HG03108 (cell line): ENCODE measurements around the gene KIAA1671.

Experiments used
- ATAC-seq: cut with Tn5 transposase; IDR thresholded peaks from one replicate; pipeline ENCODE4 v1.9.1; 2021; ENCODE audit warnings: moderate library complexity; ENCODE audit not compliant: unreplicated experiment

The KIAA1671 gene

DNA sequence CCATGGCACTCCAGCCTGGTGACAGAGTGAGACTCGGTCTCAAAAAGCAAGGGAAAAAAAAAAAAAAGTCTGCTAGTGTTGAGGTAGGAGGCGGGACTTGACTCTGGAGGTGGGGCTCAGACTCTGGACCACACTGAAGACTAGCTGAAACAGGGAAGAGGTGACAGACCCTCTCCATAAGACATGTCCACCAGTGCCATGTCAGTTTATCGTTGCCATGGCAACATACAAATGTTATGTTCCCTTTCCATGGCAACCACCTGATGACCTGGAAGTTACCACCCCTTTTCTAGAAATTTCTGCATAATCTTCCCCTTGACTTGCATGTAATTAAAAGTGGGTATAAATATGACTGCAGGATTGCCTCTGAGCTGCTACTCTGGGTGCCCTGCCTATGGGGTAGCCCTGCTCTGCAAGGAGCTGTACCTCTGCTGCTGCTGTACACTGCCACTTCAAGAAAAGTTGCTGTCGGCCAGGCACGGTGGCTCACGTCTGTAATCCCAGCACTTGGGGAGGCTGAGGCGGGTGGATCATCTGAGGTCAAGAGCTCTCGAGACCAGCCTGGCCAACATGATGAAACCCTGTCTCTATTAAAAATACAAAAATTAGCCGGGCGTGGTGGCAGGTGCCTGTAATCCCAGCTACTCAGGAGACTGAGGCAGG lies 55.1 kb downstream of the KIAA1671 start:
- ATAC-seq: no peak

DNA sequence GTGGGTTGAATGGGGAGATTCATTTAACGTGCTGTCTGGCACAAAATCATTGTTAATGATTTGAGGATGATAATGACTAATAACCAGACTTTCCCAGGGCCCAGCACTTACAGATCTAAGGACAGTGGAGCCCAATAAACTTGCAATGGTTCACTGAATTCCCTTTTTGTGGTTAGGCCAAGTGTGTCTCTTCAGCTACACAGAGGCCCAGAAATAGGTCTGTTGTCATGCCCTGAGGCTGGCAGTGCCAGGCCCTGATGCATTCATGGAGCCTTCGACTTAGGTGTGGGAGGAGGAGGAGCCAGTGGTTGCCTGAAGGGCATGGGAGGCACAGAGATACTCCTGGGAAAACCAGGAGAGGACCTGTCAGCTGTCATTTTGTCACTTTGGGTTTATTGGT lies 56.1 kb downstream of the KIAA1671 start:
- no peak for ATAC-seq

DNA sequence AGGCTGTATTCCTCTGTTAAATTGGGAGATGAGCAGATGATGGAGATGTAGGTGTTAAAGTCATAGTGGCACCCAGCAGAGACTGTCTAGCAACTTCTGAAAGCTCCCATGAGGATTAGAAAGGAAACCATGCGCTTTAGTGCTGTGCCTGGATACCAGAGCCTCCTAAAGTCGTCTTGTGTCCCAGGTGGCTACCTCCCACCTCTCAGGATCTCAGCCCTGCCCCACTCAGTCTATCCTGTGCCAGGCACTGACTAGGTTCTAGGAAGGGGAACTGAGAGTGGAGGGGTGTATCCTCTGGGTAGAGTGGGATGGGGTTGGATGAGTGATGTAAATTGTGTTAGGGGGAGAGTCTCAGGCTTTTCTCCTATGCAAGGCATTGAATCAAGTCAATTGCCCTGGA lies 60.2 kb downstream of the KIAA1671 start:
- ATAC-seq: no peak

DNA sequence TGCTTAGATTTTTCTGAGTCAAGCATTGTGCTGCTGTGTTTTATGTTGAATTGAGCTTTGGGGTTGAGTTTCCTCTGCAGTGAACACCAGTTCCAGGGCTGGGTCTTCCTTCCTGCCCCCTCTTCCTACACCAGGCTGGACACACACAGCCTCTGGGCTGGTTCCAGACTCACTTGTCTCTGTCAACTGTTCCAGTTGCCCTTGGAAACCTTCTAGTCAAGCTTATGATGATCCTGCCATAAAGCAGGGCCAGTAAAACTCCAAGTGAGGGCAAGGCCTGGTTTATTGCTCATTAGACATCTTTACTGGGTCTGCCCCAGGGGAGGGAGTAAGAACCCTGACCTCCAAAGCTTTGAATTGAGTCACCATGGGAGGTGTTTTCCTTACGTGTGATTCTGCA lies 61.1 kb downstream of the KIAA1671 start:
- no peak for ATAC-seq

DNA sequence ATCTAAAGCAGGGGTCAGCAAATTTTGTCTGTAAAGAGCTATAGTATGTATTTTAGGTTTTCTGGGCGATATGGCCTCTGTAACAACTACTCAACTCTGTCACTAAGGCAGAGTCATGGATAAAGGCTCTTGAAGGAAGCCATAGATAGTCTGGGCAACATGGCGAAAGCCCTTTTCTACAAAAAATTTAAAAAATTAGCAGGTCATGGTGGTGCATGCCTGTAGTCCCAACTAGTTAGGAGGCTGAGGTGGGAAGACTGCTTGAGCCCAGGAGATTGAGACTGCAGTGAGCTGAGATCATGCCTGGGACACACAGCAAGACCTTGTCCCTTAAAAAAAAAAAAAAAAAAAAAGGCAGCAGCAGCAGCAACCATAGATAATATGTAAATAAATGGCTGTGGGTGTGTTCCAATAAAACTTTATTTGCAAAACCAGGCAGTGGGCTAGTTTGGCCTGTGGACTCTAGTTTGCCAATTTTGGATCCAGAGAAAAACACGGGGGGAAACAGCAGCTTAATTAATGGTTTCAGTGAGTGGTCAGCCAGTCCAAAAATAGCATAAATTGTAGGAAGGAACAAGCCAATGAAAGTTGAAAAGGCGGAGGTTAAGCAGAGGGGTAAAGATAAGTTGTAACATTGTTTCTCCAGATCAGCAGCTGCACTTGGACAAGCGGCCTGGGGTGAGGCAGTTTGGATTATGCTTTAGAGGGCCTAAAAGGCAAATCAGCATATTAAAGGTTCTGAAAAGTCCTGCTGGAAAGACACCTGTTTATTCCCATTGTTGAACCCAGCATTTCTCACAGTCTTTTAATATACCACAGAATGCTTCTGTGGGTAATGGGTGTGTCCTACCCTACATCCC lies 62.6 kb downstream of the KIAA1671 start:
- no peak for ATAC-seq

DNA sequence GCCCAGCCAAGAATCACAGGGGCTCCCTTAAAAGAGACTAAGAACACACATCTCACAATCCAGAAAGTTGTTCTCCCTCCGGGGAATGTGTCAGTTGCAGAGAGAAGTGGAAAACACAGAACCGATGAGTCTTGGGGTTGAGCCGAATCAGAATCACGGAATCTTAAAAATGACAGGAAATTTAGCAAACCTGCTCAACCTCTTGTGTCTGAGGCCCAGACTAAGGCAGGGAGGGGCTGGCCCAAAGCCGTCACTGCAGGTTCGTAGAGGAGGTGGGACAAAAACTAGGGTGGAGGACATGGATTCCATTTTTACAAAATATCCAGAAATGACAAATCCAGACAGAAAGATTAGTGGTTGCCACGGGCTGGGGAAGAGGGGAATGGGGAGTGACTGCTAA lies 63.8 kb downstream of the KIAA1671 start:
- no peak for ATAC-seq

DNA sequence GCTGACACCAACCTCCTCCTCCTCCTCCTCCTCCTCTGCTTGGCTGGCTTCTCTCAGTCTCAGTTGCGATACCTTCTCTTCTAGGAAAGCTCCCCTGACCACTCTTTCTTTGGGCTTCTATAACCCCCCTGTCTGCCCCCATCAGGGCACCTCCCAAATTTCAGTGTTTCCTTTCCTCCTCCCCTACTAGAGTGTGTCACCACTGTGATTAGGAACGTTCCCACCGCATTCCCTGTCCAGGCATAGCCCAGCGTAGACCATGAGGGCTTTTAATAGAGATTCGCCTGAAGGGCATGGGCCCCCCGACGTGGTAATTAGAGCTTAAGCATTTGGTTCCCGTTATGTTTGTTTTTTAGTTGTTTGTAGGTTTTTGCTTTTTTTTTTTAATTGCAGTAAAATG lies 65.5 kb downstream of the KIAA1671 start:
- ATAC-seq: no peak

DNA sequence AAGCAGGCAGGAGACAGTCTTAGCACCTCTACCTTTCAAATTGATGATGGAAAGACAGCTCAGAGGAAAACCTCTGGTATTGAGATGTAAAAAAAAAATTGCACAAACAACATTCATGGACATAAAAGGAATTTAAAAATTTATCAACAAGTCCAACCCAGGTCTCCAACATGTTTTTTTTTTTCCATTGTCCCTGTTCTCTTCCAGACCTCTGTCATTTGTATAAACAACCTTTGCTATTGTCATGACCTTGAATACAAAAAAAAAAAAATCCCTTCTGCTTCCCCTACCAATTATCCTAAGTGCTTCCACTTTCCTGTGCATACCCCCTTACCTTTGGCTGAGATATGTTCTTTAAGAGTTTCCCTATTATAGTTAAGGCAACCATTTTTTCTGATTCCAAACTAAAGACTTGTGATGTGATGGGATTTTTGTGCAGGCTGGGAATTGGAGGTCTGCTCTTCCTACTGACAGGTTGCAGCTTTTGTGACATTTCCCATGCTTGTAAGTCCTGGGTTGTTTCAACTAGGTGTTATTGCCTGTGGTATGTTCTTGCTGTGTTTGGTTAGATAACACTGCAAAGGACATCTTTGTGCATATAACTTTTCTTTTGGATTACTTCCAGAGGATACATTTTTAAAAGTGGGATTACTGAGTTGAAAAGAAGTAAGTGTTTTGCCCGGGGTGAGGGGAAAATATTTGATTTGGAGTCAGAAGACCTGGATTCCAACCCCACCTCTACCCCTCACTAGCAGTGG lies 67.1 kb downstream of the KIAA1671 start:
- ATAC-seq: no peak

DNA sequence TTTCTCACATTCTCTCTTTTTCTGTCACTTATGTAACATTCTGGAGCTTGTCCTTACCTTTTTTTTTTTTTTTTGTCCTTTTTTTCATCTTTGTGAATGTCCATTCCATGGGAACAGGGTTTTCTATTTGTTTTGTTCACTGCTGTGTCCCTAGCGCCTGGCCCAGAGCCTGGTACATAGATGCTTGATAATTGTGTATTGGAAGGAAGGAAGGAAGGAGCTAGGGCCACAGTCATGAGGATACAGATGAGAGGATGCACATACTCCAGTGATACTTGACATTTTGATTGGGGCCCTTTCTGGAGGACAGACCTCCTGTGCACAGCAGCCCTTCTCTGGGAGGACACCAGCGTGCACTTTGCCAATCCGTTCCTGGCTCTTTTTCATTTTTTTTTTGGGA lies 68.9 kb downstream of the KIAA1671 start:
- ATAC-seq: no peak

DNA sequence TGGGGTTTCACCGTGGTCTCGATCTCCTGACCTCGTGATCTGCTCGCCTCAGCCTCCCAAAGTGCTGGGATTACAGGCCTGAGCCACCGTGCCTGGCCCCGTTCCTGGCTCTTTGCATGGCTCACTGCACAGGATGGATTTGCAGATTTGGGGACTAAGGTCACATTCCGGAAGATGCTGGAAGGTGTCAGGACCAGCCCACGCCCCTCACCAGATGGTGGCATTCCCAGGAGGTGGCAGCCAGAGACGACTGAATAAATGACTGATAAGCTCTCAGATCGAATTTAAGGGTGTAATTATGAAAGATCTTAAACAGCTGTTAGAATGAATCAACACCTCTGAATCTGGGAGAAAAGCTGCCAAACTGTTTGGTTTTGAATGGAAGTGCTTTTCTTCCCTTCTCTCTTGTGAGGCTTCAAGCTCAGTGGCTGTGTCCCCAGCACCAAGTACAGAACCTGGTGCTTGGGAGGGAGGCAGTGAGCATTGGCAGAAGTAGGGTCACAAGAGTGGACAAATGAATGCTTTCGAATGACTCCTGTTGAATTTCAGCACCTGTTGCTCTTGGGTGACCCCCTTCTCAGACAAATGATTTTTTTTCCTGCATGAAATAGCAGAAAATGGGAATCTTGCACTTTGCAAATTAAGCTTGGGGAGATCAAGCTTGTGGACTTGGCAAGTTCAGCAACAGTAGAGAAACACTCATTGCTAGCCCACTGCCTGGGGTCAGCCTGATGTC lies 69.6 kb downstream of the KIAA1671 start:
- ATAC-seq: no peak

DNA sequence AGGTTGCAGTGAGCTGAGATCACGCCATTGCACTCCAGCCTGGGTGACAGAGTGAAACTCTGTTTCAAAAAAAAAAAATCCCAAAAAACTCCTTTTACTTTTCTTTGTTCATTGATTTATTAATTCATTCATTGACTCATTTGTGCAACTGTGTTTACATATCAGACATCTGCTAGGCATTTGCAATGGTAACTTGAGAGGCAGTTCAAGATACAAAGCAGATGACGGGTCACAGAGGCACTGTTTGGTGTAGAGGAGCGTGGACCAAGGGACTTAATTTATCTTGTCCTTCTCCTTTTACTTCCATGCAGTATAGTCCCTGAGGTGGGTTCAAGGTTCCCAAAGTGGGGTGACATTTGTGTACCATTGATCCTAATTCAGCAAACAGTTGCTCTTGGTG lies 71.4 kb downstream of the KIAA1671 start:
- ATAC-seq: no peak

DNA sequence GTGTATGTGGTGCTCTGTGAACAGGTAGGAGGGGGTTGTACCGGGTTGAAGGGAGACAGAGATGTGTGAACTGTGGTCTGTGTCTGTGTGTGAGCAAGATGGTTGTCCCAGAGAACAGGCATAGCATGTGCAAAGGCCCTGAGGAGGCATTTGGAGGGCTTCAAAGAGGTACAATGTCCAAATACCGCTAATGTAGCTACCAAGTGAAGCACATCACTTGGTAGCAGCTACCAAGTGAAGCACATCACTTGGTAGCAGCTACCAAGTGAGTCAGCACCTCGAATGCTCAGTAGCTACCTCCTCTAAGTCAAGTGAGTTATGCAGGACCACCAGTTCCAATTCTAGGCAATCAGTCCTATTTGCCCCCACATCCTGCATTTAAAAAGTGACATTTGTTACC lies 72.4 kb downstream of the KIAA1671 start:
- ATAC-seq: no peak

DNA sequence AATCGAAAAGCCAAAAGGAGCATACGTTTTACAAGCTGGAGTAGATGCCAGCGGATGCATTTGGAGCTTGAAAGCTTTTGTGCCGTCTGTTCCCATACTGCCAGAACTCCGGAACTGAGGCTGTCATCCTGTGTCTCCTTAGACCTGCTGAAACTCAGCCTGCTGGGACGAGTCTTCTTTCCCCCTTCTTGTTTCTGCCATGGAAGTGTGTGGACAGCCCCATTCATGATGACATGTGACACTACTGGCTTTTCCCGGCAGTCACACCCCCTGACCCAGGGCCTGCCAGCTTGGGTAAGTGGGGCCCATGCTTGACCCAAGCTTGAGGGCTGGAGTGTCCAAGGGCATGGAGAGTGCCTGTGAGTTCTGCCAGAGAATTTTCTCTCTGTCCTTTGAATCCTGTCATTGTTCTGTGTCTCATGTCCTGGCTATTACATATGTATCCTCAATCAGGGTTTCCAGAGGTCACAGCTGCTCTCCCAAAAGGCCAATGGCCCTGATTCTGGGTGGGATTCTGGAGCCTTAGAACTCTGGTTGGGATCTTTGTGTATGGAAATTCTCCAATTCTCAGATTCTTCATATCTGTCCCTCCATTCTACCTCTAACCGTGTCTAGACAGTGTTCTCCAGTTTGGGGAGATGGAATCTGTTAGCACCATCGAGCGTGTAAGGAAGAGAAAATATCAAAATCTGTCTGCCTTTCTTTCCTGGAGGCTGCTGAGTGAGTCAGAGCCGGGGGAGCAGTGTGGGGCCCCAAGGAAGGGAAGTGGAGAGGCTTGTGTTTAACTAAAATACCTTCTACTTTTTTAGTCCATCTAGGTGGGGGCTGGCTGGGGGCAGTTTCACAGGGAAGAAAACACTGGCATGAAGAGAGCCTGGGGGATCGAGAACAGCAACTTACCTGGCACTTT lies 73.2 kb downstream of the KIAA1671 start:
- ATAC-seq: no peak

DNA sequence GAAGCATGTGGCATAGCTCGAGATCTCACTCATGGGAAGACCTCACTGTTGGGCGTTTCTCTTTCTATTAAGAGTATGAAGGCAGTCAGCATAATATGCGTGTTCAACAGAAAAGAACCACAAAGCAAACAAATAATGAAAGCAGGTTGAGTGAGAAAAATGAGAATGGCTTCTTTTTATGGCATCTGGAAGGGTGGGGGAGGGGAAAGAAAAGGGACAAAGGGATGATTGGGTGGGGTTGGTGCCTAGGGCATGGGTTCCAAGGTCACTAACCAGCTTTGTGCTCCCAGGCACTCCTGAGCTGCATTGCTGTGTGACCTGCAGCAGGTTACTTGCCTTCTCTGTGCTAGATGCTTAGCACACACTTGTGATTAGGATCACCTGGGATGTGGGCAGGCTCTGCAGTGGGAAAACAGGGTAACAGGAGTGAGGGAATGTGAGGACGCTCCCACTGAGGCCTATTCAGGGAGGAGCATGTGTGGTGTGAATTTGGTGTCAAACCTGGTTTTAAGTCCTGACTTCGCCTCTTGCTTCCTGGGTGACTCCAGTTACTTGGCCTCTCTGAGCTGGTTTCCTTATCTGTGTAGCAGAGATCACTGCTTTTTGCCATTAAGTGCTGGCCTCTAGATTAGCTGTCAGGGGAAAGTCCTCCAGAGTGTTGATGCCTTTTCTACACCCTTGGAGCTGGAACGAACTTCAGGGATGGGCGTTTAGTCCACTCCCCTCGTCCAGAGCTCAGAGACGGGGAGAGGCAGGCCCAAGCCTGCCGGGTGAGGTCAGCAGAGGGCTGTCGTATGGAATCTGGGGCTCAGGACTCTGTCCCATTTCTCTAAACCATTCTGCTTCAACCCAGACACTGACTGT lies 74.8 kb downstream of the KIAA1671 start:
- no peak for ATAC-seq

DNA sequence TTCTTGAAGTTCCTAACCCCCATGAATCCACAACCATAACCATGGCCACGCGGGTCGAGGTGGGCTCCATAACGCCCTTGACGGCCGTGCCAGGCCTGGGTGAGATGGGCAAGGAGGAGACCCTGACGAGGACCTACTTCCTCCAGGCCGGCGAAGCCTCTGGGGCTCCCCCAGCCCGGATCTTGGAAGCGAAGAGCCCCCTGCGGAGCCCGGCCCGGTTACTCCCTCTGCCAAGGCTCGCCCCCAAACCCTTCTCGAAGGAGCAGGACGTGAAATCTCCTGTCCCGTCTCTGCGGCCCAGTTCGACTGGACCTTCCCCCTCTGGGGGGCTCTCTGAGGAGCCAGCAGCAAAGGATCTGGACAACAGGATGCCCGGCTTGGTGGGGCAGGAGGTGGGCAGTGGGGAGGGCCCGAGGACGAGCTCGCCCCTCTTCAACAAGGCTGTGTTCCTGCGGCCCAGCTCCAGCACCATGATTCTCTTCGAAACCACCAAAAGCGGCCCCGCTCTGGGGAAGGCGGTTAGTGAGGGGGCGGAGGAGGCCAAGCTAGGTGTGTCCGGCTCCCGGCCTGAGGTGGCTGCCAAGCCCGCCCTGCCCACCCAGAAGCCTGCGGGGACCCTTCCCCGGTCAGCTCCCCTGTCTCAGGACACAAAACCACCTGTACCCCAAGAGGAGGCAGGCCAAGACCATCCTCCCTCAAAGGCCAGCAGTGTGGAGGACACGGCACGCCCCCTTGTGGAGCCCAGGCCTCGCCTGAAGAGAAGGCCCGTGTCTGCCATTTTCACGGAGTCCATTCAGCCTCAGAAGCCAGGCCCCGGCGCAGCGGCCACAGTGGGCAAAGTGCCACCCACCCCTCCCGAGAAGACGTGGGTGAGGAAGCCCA lies 75.7 kb downstream of the KIAA1671 start:
- no peak for ATAC-seq

DNA sequence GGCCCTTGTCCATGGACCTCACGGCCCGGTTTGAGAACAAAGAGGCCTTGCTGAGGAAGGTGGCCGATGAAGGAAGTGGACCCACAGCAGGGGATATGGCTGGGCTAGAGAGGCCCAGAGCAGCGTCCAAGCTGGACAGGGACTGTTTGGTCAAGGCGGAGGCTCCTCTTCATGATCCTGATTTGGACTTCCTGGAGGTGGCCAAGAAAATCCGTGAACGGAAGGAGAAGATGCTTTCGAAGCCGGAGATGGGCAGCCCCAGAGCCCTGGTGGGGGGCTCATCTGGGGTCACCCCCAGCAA lies 76.3 kb downstream of the KIAA1671 start:
- no peak for ATAC-seq

DNA sequence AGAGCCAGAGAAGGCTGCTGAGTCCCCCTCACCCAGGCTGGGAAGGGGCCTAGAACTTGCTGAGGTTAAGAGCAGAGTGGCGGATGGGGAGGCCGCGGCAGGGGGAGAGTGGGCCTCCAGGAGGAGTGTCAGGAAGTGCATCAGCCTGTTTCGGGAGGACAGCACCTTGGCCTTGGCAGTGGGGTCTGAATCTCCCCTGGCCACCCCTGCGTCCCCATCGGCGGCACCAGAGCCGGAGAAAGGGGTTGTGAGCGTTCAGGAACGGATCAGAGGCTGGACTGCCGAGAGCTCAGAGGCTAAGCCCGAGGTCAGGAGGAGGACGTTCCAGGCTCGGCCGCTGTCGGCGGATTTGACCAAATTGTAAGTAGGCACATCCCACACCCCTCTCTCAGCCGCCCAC lies 76.7 kb downstream of the KIAA1671 start:
- no peak for ATAC-seq

DNA sequence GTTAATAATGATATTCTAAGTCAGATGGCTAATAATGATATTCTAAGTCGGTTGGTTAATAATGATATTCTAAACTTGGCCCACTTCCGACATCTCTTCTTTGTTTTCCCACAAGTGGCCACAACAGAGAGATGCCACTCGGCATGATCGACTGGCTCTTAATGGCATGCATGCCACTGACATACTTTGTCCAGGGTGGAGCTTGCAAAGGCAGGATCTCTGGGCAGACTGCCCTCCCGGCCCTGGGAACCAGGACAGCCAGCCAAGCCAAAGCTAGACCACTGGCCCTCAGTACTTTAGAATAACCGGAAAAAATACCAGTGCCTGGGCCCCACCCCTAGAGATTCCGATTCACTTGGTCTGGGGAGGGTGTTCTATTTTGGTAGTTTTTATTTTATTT lies 78.1 kb downstream of the KIAA1671 start:
- no peak for ATAC-seq
